ENCODE results near the gene CIB1.

DNA sequence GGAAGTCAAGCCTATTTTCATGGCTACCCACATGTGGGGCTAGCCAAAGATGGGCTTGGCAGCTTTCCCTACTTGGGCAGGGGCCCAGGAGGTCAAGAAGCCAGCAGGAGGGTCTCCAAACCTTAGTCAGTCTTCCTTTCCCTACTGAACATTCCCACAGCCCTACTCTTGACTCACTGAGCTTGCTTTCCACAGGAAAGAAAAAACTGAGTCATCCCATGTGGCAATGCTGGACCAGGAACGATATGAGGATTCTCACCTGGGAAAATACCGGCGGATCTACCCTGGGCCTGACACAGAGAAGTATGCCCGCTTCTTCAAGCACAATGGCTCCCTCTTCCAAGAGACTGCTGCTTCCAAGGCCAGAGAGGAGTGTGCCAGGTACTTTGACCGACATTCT, 28.1 kb upstream of the CIB1 start:
- TF ChIP-seq POLR2A (IDR thresholded peaks at IDR 0.05), result no peak
- TF ChIP-seq, protein P1, sequence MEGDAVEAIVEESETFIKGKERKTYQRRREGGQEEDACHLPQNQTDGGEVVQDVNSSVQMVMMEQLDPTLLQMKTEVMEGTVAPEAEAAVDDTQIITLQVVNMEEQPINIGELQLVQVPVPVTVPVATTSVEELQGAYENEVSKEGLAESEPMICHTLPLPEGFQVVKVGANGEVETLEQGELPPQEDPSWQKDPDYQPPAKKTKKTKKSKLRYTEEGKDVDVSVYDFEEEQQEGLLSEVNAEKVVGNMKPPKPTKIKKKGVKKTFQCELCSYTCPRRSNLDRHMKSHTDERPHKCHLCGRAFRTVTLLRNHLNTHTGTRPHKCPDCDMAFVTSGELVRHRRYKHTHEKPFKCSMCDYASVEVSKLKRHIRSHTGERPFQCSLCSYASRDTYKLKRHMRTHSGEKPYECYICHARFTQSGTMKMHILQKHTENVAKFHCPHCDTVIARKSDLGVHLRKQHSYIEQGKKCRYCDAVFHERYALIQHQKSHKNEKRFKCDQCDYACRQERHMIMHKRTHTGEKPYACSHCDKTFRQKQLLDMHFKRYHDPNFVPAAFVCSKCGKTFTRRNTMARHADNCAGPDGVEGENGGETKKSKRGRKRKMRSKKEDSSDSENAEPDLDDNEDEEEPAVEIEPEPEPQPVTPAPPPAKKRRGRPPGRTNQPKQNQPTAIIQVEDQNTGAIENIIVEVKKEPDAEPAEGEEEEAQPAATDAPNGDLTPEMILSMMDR (IDR thresholded peaks at IDR 0.05), result no peak

All from right lobe of liver (tissue), 4 donors.